Natural killer cell (primary cell): ENCODE data around the gene WNT7A. TPM values are rescaled to one million over a fixed set of nuclear protein-coding genes. Genes with fewer than 3 reads are reported as not detected.

ENCODE experiments used
- ATAC-seq, 3 donors: fragments of 150-1000 bp in 2 of 3; fragments of 200-7000 bp in 1 of 3; cut with Tn5 transposase; 1 replicate in 1 of 3; 2 replicates in 2 of 3; pipeline ENCODE4 v1.10.0; 2021; ENCODE audit warnings: mild to moderate bottlenecking in 2 of 3, moderate library complexity in 2 of 3
- DNase-seq, 2 donors: peaks; one replicate each; pipeline versions ENCODE4 v3.0.0 to v3.0.0-alpha.2; 2013 to 2021; ENCODE audit warnings: mixed read lengths in 1 of 2
- H3K27ac ChIP-seq: one replicate; pipeline ENCODE4 v1.5.1; 2013; ENCODE audit warnings: mild to moderate bottlenecking, low read length
- H3K27me3 ChIP-seq: one replicate; pipeline ENCODE4 v1.6.1; 2013; ENCODE audit warnings: low read length; ENCODE audit not compliant: control insufficient read depth, insufficient read depth
- H3K36me3 ChIP-seq: one replicate; pipeline ENCODE4 v1.6.1; 2013; ENCODE audit warnings: low read length; ENCODE audit not compliant: control insufficient read depth, insufficient read depth
- H3K4me1 ChIP-seq: one replicate; pipeline ENCODE4 v1.6.1; 2013; ENCODE audit warnings: low read length; ENCODE audit not compliant: control insufficient read depth, insufficient read depth
- H3K4me3 ChIP-seq: one replicate; pipeline ENCODE4 v1.5.1; 2013; ENCODE audit warnings: low read length
- H3K9me3 ChIP-seq: one replicate; pipeline ENCODE4 v1.6.1; 2013; ENCODE audit warnings: low read length; ENCODE audit not compliant: control insufficient read depth, insufficient read depth
- H3K27ac Mint-ChIP-seq, 2 donors: one replicate each; pipeline ENCODE4 v1.8.0; 2022; ENCODE audit warnings: mild to moderate bottlenecking in 2 of 2, mixed read lengths in 2 of 2, moderate library complexity in 1 of 2
- H3K27me3 Mint-ChIP-seq, 2 donors: one replicate each; pipeline ENCODE4 v1.8.0; 2022; ENCODE audit warnings: low read depth in 2 of 2, mixed read lengths in 2 of 2
- H3K36me3 Mint-ChIP-seq: one replicate; pipeline ENCODE4 v1.8.0; 2022; ENCODE audit warnings: mixed read lengths
- H3K4me1 Mint-ChIP-seq, 2 donors: one replicate each; pipeline ENCODE4 v1.8.0; 2022; ENCODE audit warnings: mixed read lengths in 2 of 2
- H3K4me3 Mint-ChIP-seq: one replicate; pipeline ENCODE4 v1.8.0; 2022; ENCODE audit warnings: mild to moderate bottlenecking, moderate library complexity, mixed read lengths
- H3K9me3 Mint-ChIP-seq, 2 donors: one replicate each; pipeline ENCODE4 v1.8.0; 2022; ENCODE audit warnings: mixed read lengths in 2 of 2
- WGBS: methylation state at CpG from one replicate; pipeline ENCODE4 v1.1.7; 2013; ENCODE audit warnings: missing lambda C conversion rate; ENCODE audit not compliant: insufficient coverage; 5-methylcytosine and 5-hydroxymethylcytosine counted together
- intact Hi-C: fragments of 100-400 bp; cut with micrococcal nuclease; formaldehyde crosslinking; loops from one replicate; pipeline ENCODE4 v1.14.2; 2022
- total RNA-seq, 4 donors: library from RNA; stranded (reverse); fragments of 120-200 nt in 1 of 4; gene quantifications; one replicate each; pipeline versions ENCODE4 v1.2.3 to v1.2.4, GENCODE V29; 2013 to 2022
- TF ChIP-seq, protein P1 (sequence below): fragments of 200-600 bp; IDR thresholded peaks from one replicate; pipeline ENCODE4 v1.8.0; 2022; ENCODE audit warnings: antibody characterized with exemption

The WNT7A gene
- total RNA-seq, 3 donors from 2014 or later (not counting 1 experiment from before 2014, with no cell fraction given): 0.18 to 0.45 TPM; not detected in 1

DNA sequence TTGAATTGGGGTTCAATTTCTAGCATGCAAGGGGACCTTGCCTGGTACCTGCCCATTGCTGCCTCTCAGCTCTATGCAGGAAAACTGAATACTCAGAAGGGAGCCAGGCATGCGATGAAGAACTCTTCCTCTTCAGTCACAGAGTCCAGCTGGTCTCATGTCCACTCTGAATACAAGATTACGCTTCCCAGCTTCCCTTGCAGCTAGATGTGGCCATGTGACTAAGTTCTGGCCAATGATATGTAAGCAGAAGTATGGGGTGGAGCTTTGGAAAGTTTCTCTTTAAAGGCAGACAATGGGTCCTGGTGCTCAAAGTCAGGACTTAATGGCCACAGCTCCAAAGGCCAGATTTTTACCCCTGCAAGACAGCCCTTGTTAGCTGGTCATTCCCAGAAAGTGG lies 9.0 kb downstream of the WNT7A start:
- peaks cover 10% of the 10 kb centered on the region in 2 donors for H3K4me1 Mint-ChIP-seq
- Histone ChIP-seq H3K4me1 (peaks cover 10% of the 10 kb centered on the region), H3K4me3 (no peak overlapping the region), H3K27me3 (peaks cover 3% of the 10 kb centered on the region), H3K36me3 (no peaks in the 10 kb centered on the region), H3K9me3 (no peaks in the 10 kb centered on the region), H3K27ac (no peak overlapping the region)
- no peaks in the 10 kb centered on the region for H3K36me3 Mint-ChIP-seq
- TF ChIP-seq, protein P1, sequence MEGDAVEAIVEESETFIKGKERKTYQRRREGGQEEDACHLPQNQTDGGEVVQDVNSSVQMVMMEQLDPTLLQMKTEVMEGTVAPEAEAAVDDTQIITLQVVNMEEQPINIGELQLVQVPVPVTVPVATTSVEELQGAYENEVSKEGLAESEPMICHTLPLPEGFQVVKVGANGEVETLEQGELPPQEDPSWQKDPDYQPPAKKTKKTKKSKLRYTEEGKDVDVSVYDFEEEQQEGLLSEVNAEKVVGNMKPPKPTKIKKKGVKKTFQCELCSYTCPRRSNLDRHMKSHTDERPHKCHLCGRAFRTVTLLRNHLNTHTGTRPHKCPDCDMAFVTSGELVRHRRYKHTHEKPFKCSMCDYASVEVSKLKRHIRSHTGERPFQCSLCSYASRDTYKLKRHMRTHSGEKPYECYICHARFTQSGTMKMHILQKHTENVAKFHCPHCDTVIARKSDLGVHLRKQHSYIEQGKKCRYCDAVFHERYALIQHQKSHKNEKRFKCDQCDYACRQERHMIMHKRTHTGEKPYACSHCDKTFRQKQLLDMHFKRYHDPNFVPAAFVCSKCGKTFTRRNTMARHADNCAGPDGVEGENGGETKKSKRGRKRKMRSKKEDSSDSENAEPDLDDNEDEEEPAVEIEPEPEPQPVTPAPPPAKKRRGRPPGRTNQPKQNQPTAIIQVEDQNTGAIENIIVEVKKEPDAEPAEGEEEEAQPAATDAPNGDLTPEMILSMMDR: no peak
- DNase-seq: no peak
- no peak for ATAC-seq
- no peak overlapping the region for H3K4me3 Mint-ChIP-seq
- 94% methylated on average over 2 of the region's 2 CpGs for WGBS
- peaks cover 37 to 52% of the 10 kb centered on the region in 2 donors for H3K27me3 Mint-ChIP-seq
- H3K27ac Mint-ChIP-seq: no peak overlapping the region
- intact Hi-C loops: no loop called here
- no peaks in the 10 kb centered on the region for H3K9me3 Mint-ChIP-seq

DNA sequence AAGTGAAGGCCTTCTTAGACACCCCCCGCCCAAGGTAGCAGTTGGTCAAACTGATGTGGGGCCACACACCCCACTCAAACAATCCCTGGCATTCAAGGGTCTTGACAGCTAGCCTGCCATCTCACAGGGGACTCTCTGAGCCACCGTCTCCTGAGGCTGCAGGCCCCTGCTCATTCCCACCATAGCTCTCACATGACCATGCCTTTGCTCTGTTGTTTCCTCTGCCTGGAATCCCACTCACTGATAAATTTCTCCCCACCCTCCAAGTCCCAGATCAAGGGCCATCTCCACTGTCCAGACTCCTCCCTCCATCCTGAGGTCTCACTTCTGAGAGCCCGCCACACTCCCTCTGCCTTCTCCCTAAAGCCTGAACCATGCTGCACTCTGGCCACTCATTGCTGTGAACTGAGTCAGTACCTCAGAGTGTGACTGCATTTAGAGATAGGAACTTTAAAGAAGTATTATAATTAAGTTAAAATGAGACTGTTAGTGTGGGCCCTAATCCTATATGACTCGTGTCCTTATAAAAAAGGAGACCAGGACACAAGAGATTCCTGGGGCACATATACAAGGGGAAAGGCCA lies 10.0 kb downstream of the WNT7A start:
- Mint-ChIP-seq H3K4me1 (peaks cover 10 to 16% of the 10 kb centered on the region in 2 donors), H3K27me3 (peaks cover 27 to 55% of the 10 kb centered on the region in 2 donors), H3K4me3 (no peak overlapping the region), H3K27ac (no peak overlapping the region), H3K36me3 (no peaks in the 10 kb centered on the region), H3K9me3 (no peaks in the 10 kb centered on the region)
- Histone ChIP-seq H3K27ac (no peak overlapping the region), H3K27me3 (no peaks in the 10 kb centered on the region), H3K36me3 (no peaks in the 10 kb centered on the region), H3K9me3 (no peaks in the 10 kb centered on the region), H3K4me1 (peaks cover 16% of the 10 kb centered on the region), H3K4me3 (no peak overlapping the region)
- TF ChIP-seq, protein P1: no peak
- no peak for ATAC-seq
- DNase-seq: no peak
- intact Hi-C loops: no loop called here
- 87% methylated on average over 4 of the region's 4 CpGs for WGBS

DNA sequence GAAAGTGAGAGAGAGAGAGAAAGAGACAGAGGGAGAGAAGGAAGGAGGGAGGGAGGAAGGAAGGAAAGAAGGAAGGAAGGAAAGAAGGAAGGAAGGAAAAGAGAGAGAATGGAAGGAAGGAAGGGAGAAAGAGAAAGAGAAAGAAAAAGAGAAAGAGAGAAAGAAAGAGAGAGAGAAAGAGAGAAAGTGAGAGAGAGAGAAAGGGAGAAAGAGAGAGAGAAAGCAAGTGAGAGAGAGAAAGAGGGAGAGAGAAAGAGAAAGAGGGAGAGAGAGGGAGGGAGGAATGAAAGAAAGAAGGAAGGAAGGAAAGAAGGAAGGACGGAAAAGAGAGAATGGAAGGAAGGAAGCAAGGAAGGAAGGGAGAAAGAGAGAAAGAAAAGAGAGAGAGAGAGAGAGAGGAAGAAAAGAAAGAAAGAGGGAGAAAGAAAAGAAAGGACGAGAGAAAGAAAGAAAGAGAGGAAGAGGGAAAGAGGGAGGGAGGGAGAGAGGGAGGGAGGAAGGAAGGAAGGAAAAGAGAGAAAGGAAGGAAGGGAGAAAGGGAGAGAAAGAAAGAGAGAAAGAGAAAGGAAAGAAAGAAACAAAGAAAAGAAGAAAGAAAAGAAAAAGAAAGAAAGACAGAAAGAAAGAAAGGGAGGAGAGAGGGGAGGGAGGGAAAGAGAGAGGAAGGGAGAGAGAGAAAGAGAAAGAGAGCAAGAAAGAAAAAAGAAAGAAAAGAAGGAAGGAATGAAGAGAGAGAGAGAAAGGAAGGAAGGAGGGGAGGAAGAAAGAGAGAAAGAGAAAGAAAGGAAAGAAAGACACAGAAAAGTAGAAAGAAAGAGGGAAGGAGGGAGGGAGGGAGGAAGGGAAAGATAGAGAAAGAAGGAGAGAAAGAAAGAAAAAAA lies 10.8 kb downstream of the WNT7A start:
- Mint-ChIP-seq H3K4me3 (no peak overlapping the region), H3K4me1 (peaks cover 10 to 16% of the 10 kb centered on the region in 2 donors), H3K9me3 (no peaks in the 10 kb centered on the region), H3K36me3 (no peaks in the 10 kb centered on the region), H3K27ac (no peak overlapping the region), H3K27me3 (peaks cover 28 to 57% of the 10 kb centered on the region in 2 donors)
- H3K4me3 ChIP-seq: no peak overlapping the region
- DNase-seq: no peak
- 58% methylated on average over 2 of the region's 2 CpGs for WGBS
- H3K4me1 ChIP-seq: peaks cover 16% of the 10 kb centered on the region
- no peaks in the 10 kb centered on the region for H3K27me3 ChIP-seq
- H3K36me3 ChIP-seq: no peaks in the 10 kb centered on the region
- no peak overlapping the region for H3K27ac ChIP-seq
- ATAC-seq: no peak
- no peaks in the 10 kb centered on the region for H3K9me3 ChIP-seq
- intact Hi-C loops: no loop called here
- TF ChIP-seq, protein P1: peak; percentile 12
